GM21723 (cell line): Measurements from ENCODE around the gene CKM.
"Not testable (repeated sequence)": the region's sequence is repeated elsewhere in the genome, so short reads cannot be mapped to it uniquely, and the experiment has no call there.

Experiments used
- ATAC-seq: cut with Tn5 transposase; IDR thresholded peaks from one replicate; pipeline ENCODE4 v1.9.1; 2021; ENCODE audit warnings: mild to moderate bottlenecking, moderate library complexity; ENCODE audit not compliant: unreplicated experiment

CKM gene

DNA sequence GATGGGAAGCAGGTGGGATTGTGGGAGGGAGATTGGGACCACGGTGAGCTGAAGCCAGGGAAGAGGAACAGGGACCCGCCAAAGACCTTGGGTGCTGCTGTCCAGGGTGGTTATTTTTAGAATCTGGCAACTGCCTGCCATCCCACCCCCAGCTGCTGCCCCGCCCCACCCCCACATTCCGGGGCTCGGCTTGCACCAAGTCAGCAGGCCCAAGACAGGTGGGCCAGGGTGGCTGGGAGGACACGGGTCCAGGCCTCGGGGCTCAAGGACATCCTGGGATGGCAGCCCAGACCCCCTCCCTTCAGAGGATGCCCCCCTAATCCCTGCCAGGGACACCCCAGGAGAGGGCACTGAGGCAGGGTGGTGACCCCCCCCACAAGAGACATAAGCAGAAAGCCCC, 827 bp downstream of the CKM start:
- ATAC-seq, result no peak

DNA sequence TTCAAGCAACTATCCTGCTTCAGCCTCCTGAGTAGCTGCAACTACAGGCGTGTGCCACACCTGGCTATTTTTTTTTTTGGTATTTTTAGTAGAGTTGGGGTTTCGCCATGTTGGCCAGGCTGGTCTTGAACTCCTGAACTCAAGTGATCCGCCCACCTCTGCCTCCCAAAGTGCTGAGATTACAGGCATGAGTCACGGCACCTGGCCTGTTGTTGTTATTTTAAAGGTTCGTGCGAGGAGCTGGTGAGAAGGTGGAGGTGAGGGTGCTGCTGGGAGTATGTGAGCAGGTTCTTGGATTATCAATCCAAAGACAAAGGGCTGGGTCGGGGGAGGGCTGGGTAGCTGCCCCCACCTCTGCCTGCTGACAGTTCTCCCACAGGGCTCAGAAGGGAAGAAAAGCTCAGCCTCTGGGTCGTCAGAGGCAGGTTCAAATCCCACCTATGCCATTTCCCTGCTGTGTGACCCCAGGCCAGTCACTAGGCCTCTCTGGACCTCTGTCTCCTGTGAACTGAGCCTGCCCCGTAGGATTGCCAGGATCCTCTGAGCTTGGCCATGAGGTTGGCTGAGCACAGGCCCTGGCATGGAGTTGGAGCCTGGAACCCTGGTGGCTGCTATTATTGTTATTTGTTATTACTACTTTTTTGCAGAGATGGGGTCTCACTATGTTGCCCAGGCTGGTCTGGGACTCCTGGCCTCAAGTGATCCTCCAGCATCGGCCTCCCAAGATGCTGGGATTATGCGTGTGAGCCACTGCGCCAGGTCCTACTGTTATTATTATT, 1.5 kb downstream of the CKM start:
- ATAC-seq, result no peak

DNA sequence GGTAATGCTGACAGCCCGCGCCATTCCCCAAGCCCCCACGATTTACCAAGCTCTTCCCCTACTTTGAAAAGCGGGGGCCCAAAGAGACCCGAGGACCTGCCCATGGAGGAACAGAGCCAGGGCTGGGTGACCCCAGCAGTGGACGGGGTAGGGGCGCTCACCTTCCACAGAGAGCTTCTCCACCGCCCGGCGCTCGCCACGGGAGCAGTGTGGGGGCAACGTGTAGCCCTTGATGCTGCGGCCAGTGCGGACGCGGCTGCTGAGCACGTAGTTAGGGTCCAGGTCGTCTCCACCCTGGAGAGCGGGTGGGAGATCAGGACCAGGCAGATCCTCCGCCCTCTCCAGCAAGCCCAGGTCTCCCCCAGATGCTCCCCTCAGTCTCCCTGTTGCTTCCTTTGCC, 7.4 kb downstream of the CKM start:
- no peak for ATAC-seq

DNA sequence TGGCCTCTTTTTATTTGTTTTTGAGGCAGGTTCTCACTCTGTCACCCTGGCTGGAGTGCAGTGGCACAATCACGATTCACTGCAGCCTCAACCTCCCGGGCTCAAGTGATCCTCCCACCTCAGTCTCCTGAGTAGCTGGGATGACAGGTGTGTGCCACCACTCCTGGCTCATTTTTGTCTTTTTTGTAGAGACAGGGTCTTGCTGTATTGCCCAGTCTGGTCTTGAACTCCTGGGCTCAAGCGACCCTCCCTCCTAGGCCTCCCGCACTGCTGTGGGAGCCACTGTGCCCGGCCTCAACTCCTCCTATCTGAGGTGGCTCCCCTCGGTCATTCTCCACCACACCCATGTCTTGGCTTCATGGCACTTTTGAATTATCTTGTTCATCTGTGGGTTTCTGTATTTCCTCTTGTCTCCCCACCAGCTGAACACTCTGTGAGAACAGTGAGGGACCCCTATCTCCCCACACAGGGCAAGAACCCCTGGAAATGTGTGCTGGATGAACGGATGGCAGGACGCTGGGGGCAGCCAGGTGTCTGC, 7.9 kb downstream of the CKM start:
- ATAC-seq, result no peak

DNA sequence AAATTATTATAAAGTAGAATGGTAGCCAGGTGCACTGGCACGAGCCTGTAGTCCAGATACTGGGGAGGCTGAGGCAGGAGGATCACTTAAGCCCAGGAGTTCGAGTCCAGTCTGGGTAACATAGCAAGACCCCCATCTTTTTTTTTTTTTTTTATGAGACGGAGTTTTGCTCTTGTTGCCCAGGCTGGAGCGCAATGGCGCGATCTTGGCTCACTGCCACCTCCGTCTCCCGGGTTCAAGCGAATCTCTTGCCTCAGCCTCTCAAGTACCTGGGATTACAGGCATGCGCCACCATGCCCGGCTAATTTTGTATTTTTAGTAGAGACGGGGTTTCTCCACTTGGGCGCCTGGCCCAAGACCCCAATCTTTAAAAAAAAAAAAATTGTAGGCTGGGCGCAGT, 10.4 kb downstream of the CKM start:
- ATAC-seq, result not testable (repeated sequence)

DNA sequence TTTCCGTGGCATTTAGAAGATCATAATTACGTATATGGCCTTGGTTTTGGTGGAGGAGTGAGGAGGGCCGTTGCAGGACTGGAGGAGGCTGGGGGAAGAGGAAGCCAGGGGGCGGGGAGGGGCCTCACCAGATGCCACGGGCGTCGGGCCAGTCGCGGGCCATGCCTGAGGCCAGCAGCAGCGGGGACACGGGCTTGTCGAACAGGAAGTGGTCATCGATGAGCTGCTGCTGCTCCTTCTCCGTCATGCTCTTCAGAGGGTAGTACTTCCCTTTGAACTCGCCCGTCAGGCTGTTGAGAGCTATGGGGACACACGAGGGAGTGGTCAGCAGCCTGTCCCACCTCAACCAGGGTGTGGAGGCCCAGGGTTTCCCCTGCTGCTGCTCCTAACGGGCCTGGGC, 11.1 kb downstream of the CKM start:
- no peak for ATAC-seq

DNA sequence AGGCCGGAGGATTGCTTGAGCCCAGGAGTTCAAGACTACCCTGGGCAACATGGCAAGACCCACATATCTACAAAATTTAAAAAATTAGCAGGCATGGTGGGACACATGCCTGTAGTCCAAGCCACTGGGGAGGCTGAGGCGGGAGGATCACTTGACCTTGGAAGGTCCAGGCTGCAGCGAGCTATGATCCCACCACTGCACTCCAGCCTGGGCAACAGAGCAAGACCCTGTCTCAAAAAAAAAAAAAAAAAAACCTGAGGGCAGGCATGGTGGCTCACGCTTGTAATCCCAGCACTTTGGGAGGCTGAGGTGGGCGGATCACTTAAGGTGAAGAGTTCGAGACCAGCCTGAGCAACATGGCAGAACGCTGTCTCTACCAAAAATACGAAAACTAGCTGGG, 13.4 kb downstream of the CKM start:
- ATAC-seq, result not testable (repeated sequence)

DNA sequence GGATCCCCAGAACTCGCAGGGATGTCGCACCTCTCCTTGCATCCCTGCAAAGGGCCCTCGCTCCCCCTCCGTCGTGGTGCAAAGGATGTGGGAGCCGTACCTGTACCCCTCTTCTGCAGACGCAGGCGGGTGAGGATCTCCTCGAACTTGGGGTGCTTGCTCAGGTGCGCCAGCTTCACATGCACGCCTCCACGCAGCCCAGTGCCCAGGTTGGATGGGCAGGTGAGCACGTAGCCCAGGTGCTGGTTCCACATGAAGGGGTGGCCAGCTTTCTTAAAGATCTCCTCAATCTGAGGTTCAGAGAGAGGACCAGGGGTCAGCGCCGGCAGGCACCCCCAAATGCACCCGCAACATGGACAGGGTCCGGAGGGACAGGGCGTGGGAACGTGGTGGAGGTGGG, 15.3 kb downstream of the CKM start:
- ATAC-seq, result no peak

DNA sequence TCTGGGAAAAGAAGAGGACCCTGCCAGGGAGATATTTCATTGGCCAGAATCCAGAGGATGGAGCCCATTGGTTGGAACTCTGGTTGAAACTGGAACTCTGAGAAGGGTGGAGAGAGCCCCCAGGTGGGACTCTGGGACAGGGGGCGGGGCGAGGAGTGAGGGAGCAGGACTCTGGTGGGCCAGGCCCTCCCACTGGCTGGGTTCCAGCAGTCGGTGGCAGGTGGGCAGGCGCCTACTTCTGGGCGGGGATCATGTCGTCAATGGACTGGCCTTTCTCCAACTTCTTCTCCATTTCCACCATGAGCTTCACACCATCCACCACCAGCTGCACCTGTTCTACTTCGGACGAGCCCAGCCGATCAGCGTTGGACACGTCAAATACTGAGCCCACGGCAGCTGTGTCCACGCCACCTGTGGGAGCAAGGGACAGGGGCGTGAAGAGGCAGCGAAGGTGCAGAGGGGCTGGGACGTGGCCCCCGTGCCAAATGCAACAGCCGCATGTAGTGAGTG, 16.1 kb downstream of the CKM start:
- no peak for ATAC-seq

DNA sequence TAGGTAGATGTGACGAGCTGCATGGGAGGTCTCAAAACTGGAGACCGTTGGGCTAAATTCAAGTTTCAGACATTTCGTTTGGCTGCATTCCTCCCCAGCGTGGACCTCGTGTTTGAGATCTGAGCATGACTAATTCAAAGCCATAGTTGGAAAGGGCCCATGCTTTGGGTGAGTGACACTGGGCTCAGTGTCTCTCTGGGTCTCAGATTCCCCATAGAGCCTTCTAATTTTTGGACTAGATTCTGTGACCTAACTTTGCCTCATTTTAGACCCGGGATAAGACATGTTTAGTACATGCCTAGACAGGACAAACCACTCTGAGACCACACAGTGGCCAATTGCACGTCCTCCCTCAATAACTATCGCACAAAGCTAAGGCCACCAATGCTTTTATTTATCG, 16.6 kb downstream of the CKM start:
- ATAC-seq, result no peak

DNA sequence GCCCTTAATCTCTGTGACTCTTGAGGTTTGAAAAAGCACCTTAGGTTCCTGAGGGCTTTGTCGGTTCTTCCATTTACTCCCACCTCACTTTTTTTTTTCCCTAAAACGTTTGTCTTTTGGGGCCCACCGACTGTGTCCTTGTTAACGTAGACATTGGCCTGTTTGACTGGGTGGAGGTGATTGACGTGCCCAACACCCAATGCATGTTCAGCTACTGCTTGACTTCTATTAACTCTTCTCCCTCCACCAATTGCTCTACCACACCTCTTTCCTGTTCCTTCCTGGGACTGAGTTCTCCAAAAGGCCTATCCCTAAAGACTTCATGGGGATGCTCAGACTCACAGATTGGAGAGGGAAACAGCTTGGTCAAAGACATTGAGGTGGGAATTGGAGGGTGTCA, 17.3 kb downstream of the CKM start:
- no peak for ATAC-seq

DNA sequence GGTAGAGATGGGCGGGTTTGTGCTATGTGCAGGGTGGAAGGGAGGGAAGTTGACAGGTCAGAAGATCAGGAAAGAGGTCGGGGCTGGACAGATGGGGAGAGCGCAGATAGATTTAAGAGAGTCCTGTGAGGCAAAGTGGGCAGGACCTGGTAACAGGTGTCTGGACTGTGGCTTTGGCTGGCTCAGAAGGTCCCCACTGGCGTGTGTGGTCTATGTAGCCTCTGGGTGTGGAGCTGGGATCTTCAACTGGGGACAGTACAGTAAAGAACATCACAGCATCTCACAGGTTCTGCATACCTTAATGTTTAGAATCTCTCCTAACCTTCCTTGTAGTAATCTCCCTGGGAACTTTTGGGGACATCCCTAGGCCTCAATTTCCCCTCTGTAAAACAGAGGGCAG, 17.7 kb downstream of the CKM start:
- no peak for ATAC-seq

DNA sequence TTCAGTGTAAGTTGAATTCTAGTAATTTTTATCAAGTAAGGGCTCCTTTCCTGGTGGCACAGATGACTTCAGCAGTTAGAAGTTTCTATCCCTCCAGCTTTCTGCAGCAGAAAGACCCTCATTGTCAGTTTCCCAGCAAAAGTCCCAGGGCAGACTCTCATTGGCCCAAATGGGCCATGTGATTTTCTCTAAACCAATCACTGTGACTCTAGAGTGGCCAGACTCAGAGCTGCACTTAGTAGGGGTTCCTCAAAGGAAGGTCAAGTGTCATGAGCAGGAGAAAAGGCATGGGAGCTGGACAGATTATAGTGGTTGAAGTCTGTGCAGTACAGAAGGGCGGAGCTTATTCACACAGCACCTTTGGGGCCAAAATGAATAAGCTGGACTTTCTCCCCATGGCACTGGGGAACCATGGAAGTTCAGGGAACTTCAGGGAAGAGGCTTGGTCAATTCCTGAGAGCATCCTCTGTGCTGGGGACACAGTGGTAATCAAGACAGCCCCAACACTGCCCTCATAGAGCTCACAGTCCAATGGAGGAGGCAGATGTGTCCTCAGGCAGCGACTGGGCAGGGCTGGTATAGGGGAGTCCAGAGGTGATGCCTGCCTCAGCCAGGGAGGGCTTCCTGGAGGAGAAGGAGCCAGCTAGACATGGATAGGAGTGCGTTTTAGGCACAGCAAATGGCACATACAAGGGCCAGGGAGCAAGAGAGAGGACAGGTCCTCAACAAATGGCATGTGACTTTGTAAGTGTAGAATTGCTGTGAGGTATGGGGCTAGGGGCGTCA, 18.3 kb downstream of the CKM start:
- ATAC-seq, result no peak

DNA sequence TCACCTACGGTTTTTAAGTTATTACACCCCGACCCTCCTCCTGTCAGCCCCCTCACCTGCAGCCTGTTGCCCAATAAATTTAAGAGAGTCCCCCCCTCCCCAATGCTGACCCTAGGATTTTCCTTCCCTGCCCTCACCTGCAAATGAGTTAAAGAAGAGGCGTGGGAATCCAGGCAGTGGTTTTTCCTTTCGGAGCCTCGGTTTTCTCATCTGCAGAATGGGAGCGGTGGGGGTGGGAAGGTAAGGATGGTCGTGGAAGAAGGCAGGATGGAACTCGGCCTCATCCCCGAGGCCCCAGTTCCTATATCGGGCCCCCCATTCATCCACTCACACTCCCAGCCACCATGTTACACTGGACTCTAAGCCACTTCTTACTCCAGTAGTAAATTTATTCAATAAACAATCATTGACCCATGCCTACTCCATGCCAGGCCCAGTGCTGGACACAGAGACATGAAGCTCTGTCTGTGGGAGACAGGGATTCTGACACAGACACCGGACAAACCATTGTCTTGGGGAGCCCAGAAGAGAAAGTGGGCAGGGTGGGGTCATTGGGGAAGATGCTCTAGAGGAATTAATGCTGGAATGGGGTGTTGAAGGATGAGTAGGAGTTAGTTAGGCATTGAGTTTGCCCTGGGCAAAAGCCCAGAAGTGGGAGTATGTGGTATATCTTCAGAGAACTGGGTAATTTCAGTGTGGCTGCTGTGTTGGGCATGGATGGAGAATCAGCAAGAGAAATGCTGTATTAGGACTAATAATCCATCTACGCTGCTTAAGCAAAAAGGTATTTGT, 19.2 kb downstream of the CKM start:
- ATAC-seq, result no peak

DNA sequence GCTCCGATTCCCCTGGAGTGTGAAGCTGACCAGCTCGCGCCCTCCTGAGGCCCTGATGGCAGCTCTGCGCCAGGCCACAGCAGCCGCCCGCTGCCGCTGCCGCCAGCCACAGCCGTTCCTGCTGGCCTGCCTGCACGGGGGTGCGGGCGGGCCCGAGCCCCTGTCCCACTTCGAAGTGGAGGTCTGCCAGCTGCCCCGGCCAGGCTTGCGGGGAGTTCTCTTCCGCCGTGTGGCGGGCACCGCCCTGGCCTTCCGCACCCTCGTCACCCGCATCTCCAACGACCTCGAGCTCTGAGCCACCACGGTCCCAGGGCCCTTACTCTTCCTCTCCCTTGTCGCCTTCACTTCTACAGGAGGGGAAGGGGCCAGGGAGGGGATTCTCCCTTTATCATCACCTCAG, 20.3 kb downstream of the CKM start:
- no peak for ATAC-seq

DNA sequence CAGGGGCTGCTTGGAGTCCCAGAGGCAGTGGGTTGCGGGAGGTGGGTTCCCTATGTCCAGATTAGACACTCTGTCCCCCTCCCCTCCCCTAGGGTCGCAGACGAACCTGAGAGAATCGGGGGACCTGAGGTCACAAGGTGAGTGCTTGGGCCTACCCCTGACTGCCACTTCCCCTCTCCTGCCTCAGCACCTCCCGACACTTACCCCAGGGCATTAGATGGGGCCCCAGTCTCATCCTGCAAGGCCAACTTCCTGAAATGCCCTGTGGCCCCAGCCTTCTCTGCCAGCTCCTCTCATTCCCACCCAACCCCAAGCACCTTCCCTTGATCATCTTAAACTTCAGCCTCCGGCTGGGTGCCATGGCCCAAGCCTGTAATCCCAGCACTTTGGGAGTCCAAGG, 23.0 kb downstream of the CKM start:
- no peak for ATAC-seq

DNA sequence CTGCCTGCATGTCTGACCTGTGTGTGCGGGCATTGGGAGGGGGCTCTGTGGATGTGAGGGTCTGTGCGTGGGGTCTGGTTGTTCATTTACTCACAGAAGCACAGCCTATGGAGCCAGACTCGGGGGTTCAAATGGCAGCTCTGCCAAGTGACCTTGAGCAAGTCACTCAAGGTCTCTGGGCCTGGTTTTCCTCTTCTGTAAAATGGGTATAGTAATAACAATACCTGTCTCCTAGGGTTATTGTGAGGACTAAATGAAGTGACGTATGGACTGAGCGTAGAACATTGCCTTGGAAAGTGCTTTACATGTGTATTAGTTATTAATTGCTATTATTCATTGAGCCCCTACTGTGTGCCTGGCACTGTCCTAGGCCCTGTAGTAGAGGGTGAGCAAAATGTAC, 24.4 kb downstream of the CKM start:
- no peak for ATAC-seq

DNA sequence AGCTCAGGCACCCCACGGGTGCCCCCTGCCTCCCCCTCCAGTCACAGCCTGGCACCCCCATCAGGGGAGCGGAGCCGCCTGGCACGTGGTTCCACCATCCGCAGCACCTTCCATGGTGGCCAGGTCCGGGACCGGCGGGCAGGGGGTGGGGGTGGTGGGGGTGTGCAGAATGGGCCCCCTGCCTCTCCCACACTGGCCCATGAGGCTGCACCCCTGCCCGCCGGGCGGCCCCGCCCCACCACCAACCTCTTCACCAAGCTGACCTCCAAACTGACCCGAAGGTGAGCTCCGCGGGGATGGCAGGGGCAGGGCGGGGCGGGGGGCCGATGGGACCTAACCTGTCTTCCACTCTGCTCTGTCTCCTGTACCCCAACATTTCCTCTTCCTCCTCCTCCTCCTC, 25.0 kb downstream of the CKM start:
- ATAC-seq, result no peak

DNA sequence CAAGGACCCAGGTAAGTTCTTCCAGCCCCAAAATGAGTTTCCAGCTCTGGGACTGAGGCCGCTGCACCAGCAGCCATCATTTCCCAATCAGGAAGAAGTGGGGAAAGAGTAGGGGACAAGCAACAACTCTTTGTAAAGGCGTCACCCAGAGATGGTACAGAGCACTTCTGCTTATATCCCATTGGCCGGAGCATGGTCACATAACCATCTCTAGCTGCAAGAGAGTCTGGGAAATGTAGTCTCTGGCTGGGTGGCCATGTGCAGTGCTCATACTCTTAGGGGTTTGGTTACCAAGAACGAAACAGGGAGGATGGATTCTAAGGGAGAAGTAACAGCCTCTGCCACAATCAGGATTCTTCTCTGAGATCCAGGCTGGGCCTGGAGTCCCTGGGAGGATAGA, 26.3 kb downstream of the CKM start:
- ATAC-seq, result no peak

DNA sequence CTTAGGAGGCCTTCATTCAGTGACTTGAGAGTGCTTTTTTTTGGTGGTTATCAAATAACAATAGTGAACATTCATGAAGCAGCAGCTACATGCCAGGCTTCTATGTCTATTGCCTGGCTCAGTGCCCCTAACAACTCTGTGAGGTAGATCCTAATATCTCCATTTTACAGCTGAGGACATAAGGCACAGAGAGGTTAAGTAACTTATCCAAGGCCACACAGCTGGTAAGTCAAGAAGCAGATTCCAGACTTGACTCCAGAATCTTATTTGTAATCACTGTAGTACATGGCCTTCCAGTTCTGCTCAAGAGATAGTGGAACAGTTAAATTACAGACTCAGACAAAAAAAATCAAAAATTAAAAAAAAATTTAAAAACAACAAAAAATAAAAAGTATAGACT, 26.8 kb downstream of the CKM start:
- ATAC-seq, result no peak

DNA sequence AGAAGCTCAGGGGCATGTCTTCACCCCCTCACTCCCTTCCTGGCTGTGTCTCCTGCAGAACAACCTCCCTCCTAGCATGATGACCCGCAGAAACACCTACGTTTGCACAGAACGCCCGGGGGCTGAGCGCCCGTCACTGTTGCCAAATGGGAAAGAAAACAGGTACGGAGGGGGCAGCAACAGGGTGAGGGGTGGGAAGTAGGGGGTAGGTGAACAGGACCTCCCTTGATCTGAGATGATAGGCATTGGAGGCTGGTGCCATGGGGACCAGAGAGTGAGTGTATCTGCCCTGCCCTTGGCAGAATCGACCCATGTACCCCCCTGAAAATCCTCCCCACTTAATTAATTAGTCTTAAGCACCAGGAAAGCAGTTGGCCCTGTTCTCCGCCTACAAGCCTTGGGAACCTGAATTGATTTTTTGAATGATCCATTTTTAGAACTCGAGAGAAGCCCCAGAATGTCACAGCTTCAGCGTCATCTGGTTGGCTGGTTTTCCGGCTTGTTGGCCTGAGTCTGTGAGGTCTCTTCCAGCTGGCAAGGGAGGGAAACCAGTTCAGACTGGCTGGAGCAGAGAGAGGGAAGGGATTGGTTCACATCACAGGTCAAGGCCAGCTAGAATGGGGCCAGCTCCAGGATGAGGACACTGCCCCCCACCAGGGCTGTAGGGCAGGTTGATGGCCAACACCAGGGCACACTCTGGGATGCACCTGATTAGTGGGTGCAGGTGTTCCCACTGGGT, 28.2 kb downstream of the CKM start:
- no peak for ATAC-seq
